ENCODE data around the gene SHISA7. TPM values are rescaled to one million over a fixed set of nuclear protein-coding genes. Genes with fewer than 3 reads are reported as not detected.
A peak's percentile ranks its signal among the peaks of the same experiment; 100 is the strongest.
"Not testable (repeated sequence)": the region's sequence is repeated elsewhere in the genome, so short reads cannot be mapped to it uniquely, and the experiment has no call there.

SHISA7 gene
- total RNA-seq, 2 donors from 2014 or later: not detected

GRCh38 chr19:55406826-55407549 lies 36.1 kb downstream of the SHISA7 start:
- intact Hi-C loops (cut with DNase I): no loop called here
- no peak for DNase-seq
- H3K4me1 ChIP-seq: peaks cover 6% of the 10 kb centered on the region

GRCh38 chr19:55406091-55406825 lies 36.8 kb downstream of the SHISA7 start:
- Histone ChIP-seq H3K9me3 (no peaks in the 10 kb centered on the region), H3K27ac (no peak overlapping the region), H3K9ac (ENCODE audit: low read depth in 2 of 2, low read length in 2 of 2) (peak overlapping the region; percentile 44 to 81)

More at GRCh38 chr19:55406826-55407549, 36.1 kb downstream of the SHISA7 start:
- peak overlapping the region; percentile 97 for H3K4me3 ChIP-seq
- TF ChIP-seq CTCF (IDR thresholded peaks at IDR 0.05): no peak
- H3K36me3 ChIP-seq: peaks cover 12% of the 10 kb centered on the region
- H3K9ac ChIP-seq (ENCODE audit: low read depth in 2 of 2, low read length in 2 of 2): peak overlapping the region; percentile 81 to 97
- peak overlapping the region; percentile 92 for H3K27ac ChIP-seq
- H3K9me3 ChIP-seq: no peaks in the 10 kb centered on the region
- no peaks in the 10 kb centered on the region for H3K27me3 ChIP-seq

DNA sequence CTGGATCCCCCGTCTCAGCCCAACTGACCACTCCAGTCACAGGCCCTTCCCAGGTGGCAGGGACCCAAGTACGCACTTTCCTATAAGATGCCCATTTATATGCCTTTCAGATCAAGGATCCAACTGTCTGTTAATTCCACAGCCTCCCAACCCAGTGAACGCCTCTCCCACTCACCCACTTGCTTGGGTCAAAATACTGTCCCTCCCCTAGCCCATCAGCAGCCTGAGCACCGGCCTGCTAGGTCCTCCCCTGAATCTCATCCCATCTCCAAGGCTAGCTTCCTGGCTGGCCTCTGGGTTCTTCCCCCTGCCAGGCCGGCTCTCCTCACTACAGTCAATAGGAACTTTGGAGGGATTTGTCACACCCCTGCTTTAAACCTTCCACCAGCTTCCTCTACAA lies 37.5 kb downstream of the SHISA7 start:
- TF ChIP-seq CTCF (IDR thresholded peaks at IDR 0.05): no peak
- Histone ChIP-seq H3K36me3 (peaks cover 16% of the 10 kb centered on the region), H3K27me3 (no peaks in the 10 kb centered on the region), H3K4me1 (peaks cover 6% of the 10 kb centered on the region), H3K9ac (ENCODE audit: low read depth in 2 of 2, low read length in 2 of 2) (no peak overlapping the region), H3K4me3 (no peak overlapping the region), H3K27ac (no peak overlapping the region), H3K9me3 (no peaks in the 10 kb centered on the region)
- DNase-seq: no peak
- intact Hi-C loops (cut with DNase I): no loop called here

More at GRCh38 chr19:55406091-55406825, 36.8 kb downstream of the SHISA7 start:
- Histone ChIP-seq H3K27me3 (no peaks in the 10 kb centered on the region), H3K4me3 (peak overlapping the region; percentile 97), H3K36me3 (peaks cover 16% of the 10 kb centered on the region), H3K4me1 (peaks cover 6% of the 10 kb centered on the region)
- no peak for DNase-seq
- no peak for TF ChIP-seq CTCF (IDR thresholded peaks at IDR 0.05)
- intact Hi-C loops (cut with DNase I): no loop called here

- no peak overlapping the region for H3K27ac ChIP-seq
- no peak for DNase-seq
- H3K9me3 ChIP-seq: no peaks in the 10 kb centered on the region
- H3K36me3 ChIP-seq: peaks cover 16% of the 10 kb centered on the region
- intact Hi-C loops (cut with DNase I): no loop called here
- no peak for TF ChIP-seq CTCF (IDR thresholded peaks at IDR 0.05)
- peaks cover 6% of the 10 kb centered on the region for H3K4me1 ChIP-seq
- H3K27me3 ChIP-seq: no peaks in the 10 kb centered on the region
- no peak overlapping the region for H3K9ac ChIP-seq (ENCODE audit: low read depth in 2 of 2, low read length in 2 of 2)
- H3K4me3 ChIP-seq: no peak overlapping the region
Measured at GRCh38 chr19:55402509-55402908, 40.6 kb downstream of the SHISA7 start.

DNA sequence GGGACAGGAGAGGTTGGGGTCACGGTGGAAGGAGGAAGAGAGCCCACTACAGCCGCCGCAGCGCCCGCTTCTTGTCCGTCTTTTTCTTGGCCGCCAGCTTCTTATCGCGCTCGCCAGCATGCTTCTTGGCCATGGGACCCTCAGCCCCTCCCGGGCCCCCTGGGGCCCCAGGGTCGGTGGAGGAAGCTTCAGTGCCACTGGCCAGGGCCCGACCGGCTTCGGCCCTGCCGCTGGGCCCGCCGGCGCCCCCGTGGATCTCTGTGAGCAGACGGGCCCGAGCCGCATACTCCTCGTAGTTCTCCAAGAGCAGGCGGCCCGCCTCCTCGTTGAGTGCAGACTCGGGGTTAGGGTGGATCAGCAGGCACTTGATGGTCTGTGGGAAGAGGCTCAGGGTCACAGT lies 41.7 kb downstream of the SHISA7 start:
- DNase-seq; H3K9ac ChIP-seq (ENCODE audit: low read depth in 2 of 2, low read length in 2 of 2); intact Hi-C loops (cut with DNase I); H3K27me3 ChIP-seq; H3K27ac ChIP-seq; H3K4me3 ChIP-seq; H3K4me1 ChIP-seq; H3K9me3 ChIP-seq: not testable (repeated sequence)
- H3K36me3 ChIP-seq: peaks cover 16% of the 10 kb centered on the region
